ENCODE measurements around the gene GPR62. TPM values are rescaled to one million over a fixed set of nuclear protein-coding genes. Genes with fewer than 3 reads are reported as not detected.

Gene GPR62
- total RNA-seq, 1 donor from 2014 or later = not detected

- intact Hi-C loops (cut with micrococcal nuclease) = no loop called here
These were observed 13.9 kb downstream of the GPR62 start for GRCh38 chr3:51968883-51969678.

- intact Hi-C loops (cut with micrococcal nuclease) = loop anchor here (5.0 kb wide), 2 partner anchors 173 to 283 kb away; no protein-coding TSS in a partner anchor
These were observed 14.7 kb downstream of the GPR62 start for GRCh38 chr3:51969841-51970240.

GRCh38 chr3:51970606-51971300 is 15.6 kb downstream of the GPR62 start:
- intact Hi-C loops (cut with micrococcal nuclease) = loop anchor here (5.0 kb wide), 2 partner anchors 173 to 283 kb away; no protein-coding TSS in a partner anchor

GRCh38 chr3:51971350-51971749 is 16.2 kb downstream of the GPR62 start:
- intact Hi-C loops (cut with micrococcal nuclease) = loop anchor here (5.0 kb wide), 2 partner anchors 174 to 284 kb away; no protein-coding TSS in a partner anchor

- intact Hi-C loops (cut with micrococcal nuclease) = loop anchor here (1.0 to 5.0 kb wide), 8 partner anchors 32 to 583 kb away; partner anchors contain the start of genes DUSP7, PARP3 and RBM15B
These were observed 19.2 kb downstream of the GPR62 start for GRCh38 chr3:51974277-51974962.

- intact Hi-C loops (cut with micrococcal nuclease) = loop anchor here (1.0 to 5.0 kb wide), 13 partner anchors 8 to 584 kb away; partner anchors contain the start of genes ACY1, DUSP7, PARP3 and PCBP4
These were observed 20.0 kb downstream of the GPR62 start, which contains the start of gene ABHD14A for GRCh38 chr3:51974963-51975851. TSS of gene ABHD14A (plus strand) at chr3:51975064. CDS start at chr3:51975136, 72 bp downstream.

GRCh38 chr3:51975852-51976549 is 20.8 kb downstream of the GPR62 start:
- intact Hi-C loops (cut with micrococcal nuclease) = loop anchor here (1.0 to 5.0 kb wide), 6 partner anchors 7 to 304 kb away; partner anchors contain the start of genes ACY1, DUSP7, PCBP4 and POC1A

DNA sequence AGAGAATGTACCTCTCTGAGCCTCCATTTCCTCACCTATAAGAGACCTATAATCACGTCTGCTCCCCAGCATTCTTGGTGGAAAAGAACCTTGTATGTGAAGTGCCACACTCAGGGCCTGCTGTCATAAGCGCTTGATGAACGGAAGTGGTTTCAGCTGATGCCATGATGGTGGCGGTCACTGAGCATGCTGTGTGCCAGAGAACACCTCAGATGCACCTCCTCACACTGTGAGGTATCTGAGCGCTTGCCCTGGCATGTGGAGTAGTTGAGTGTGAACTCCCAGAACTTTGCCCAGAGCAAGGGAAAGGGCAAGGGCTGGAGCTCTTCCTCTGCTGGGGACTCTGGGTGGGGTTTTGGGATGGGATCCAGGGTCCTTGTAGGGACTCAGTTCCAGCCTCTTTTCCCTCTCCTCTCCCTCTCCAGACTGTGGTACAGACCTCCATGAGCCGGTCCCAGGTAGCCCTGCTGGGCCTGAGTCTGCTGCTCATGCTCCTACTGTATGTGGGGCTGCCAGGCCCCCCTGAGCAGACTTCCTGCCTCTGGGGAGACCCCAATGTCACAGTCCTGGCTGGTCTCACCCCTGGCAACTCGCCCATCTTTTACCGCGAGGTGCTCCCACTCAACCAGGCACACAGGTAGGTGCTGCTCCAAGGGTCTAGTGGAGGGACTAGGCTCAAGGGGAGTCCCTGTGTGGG is 22.4 kb downstream of the GPR62 start:
- intact Hi-C loops (cut with micrococcal nuclease) = loop anchor here (5.0 kb wide), 1 partner anchor 305 kb away; the partner anchor contains the start of gene TEX264

- intact Hi-C loops (cut with micrococcal nuclease) = loop anchor here (5.0 kb wide), 1 partner anchor 306 kb away; the partner anchor contains the start of gene TEX264
These were observed 22.9 kb downstream of the GPR62 start for GRCh38 chr3:51978143-51978502.

DNA sequence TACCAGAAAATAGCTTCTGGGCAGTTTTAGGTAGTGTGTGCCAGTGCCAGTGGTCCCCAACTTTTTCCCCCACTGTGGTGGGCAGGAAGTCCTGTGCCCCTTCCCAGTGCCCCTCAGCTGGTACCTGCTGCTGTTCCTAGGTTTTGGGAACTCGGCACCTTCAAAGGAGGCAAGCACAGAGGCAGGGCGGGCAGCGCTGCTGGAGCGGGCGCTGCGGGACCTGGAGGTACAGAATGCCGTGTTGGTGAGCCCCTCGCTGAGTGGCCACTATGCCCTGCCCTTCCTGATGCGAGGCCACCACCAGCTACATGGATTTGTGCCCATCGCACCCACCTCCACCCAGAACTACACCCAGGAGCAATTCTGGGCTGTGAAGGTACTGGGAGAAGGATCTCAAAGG is 25.1 kb downstream of the GPR62 start:
- intact Hi-C loops (cut with micrococcal nuclease) = no loop called here

DNA sequence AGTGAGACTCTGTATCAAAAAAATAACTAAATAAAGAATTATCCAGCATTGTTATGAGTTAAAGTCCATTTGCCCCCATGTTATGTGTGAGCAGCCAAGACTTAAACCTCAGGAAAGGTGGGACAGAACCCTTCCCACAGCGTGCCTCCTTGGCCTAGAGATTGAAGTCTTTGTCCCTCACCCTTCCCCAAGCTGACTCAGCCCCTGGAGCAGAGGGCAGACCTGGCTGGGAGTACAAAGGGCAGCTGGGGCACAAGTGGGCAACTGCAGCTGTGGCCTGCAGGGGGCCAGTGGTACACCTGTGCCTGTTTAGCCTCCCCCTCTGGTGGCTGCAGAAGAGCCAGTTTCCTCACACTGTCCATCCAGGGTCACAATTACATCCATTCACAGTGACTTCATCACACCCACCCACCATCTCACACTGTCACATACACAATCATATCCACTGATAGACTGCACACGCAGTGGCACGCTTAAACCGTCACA is 27.2 kb downstream of the GPR62 start:
- intact Hi-C loops (cut with micrococcal nuclease) = no loop called here

GRCh38 chr3:51982838-51983577 is 27.8 kb downstream of the GPR62 start, which contains the start of gene ACY1:
TSS of gene ACY1 (plus strand) at chr3:51983535. CDS start at chr3:51984065, 530 bp downstream.
- intact Hi-C loops (cut with micrococcal nuclease) = loop anchor here (1.0 kb wide), 4 partner anchors 8 to 74 kb away; partner anchors contain the start of genes ABHD14A, PARP3 and RPL29

DNA sequence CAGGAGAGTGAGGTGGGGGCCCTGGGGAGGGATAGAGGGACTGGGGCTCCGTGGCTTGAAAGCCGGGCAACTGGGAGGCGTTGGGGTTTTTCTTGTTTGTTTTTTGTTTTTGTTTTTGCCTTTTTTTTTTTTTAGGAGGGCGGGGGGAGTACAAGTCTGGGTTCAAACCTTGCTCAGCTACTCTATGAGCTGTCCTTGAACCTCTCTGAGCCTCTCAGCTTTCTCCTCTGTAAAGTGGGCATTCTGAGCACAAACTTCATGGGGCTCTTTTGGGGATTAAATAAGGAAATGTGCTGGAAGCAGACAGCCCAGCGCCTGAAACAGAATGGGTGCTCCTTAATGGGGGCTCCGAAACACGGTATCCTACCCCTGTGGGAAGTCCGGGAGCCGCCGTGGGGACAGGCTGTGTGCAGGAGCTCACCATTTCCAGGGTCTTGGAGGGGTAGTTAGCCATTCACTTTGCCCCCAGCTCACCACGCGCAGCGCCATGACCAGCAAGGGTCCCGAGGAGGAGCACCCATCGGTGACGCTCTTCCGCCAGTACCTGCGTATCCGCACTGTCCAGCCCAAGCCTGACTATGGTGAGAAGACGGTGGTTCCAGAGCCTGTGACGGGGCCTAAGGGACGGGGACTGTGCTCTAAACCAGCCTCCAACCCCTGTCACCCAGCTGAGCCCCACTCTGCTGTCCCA is 28.5 kb downstream of the GPR62 start:
- intact Hi-C loops (cut with micrococcal nuclease) = loop anchor here (1.0 kb wide), 4 partner anchors 8 to 74 kb away; partner anchors contain the start of genes ABHD14A, PARP3 and RPL29

- intact Hi-C loops (cut with micrococcal nuclease) = no loop called here
These were observed 29.1 kb downstream of the GPR62 start for GRCh38 chr3:51984269-51984647.

GRCh38 chr3:51985063-51985462 is 29.9 kb downstream of the GPR62 start:
- intact Hi-C loops (cut with micrococcal nuclease) = no loop called here

DNA sequence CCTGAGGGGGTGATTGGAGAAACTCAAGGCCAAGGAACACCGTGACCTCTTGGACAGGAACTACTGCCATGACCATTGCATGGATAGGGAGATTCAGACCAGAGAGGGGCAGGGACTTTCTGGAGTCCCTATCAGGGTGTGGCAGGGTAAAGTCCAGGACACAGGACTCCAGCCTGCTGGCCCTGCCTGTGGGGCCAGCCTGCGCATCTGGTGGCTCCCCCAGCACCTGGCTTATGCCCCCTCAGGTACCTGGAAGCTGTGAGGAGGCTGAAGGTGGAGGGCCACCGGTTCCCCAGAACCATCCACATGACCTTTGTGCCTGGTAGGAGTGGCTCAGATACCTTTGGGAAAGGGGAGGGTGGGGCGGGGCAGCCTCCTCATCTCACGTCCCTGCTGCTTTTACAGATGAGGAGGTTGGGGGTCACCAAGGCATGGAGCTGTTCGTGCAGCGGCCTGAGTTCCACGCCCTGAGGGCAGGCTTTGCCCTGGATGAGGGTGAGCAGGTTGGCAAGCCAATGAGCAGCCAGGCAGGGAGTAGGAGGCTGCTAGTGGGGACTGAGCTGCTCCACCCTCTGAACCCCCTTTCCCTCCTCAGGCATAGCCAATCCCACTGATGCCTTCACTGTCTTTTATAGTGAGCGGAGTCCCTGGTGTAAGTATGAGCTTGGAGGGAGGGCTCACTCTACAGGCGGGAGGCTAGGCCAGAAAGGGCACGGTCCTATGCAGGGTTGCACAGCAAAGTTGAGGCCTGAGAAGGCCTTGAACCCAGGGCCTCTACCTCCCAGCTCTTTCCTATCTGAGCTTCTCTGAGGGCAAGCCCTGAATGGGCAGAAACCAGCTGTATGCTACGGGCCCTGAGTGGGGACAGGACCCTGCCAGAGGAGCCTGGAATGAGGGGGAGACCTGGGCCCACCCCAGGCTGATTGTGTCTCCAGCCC is 31.1 kb downstream of the GPR62 start:
- intact Hi-C loops (cut with micrococcal nuclease) = no loop called here
